GM19193 (cell line): ENCODE measurements around the gene DMBT1.

ENCODE experiments used
- POLR2A ChIP-seq: IDR thresholded peaks from 4 replicates; pipeline ENCODE4 v1.6.1; 2011; ENCODE audit not compliant: insufficient read depth, insufficient read length; ENCODE audit errors: extremely low read depth

Gene DMBT1

DNA sequence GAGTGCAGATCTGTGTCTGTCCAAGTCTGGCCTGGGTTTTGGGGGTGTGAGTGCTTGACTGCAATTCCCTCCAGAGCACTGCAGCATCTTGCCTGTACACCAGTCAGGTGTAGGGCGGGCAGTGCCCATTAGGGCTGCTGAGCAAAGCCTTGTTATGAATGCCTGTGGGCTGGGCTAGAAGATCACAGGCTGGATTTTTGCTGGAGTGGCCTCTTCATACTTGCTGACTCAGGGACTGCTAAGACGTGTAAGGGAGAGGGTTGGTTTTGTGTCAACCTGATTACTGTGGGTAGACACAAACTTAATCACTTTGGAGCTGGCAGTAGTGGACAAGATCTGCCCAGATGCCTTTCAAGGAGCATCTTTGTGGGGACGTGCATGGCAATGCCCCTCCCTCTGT is 29.6 kb downstream of the DMBT1 start:
- no peak for TF ChIP-seq POLR2A

DNA sequence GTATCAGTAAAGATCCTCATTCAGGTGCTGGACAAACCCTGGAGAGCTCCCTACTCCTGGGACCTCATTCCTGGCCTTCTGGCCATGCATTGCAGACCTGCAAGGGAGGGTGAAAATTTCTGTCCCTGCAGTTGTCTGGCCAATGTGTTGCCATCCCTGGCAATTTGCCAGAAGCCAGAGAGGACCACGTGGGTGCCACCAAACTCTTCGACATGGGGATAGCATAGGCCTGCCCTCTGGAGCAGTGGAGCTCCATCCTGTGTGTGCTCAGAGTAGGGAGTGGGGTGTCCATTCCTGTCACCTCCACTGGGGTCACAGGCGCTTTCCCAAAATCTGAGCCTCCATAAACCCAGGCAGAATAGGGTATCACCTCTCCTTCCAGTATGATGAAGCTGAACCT is 31.2 kb downstream of the DMBT1 start:
- no peak for TF ChIP-seq POLR2A

DNA sequence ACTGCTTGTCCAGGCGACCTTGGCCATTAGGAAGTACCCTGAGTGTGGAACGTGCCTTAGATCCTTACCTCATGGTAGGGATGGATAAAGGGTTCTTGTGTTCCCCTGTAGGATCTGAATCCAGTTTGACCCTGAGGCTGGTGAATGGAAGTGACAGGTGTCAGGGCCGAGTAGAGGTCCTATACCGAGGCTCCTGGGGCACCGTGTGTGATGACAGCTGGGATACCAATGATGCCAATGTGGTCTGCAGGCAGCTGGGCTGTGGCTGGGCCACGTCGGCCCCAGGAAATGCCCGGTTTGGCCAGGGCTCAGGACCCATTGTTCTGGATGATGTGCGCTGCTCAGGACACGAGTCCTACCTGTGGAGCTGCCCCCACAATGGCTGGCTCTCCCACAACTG is 31.6 kb downstream of the DMBT1 start:
- TF ChIP-seq POLR2A, result no peak

DNA sequence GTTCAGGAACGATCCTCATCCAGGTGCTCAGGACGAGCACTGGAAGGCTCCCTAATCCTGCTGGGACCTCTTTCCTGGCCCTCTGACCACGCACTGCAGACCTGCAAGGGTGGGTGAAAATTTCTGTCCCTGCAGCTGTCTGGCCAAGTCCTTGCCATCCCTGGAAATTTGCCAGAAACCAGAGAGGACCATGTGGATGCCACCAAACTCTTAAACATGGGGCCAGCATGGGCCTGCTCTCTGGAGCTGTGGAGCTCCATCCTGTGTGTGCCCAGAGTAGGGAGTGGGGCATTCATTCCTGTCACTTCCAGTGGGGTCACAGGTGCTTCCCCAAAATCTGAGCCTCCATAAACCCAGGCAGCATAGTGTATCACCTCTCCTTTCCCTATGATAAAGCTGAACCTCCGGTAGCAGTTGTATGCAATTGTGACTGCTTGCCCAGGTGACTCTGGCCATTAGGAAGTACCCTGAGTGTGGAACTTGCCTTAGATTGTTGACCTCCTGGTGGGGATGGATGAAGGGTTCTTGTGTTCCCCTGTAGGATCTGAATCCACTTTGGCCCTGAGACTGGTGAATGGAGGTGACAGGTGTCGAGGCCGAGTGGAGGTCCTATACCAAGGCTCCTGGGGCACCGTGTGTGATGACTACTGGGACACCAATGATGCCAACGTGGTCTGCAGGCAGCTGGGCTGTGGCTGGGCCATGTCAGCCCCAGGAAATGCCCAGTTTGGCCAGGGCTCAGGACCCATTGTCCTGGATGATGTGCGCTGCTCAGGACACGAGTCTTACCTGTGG is 57.1 kb downstream of the DMBT1 start:
- TF ChIP-seq POLR2A, result no peak

DNA sequence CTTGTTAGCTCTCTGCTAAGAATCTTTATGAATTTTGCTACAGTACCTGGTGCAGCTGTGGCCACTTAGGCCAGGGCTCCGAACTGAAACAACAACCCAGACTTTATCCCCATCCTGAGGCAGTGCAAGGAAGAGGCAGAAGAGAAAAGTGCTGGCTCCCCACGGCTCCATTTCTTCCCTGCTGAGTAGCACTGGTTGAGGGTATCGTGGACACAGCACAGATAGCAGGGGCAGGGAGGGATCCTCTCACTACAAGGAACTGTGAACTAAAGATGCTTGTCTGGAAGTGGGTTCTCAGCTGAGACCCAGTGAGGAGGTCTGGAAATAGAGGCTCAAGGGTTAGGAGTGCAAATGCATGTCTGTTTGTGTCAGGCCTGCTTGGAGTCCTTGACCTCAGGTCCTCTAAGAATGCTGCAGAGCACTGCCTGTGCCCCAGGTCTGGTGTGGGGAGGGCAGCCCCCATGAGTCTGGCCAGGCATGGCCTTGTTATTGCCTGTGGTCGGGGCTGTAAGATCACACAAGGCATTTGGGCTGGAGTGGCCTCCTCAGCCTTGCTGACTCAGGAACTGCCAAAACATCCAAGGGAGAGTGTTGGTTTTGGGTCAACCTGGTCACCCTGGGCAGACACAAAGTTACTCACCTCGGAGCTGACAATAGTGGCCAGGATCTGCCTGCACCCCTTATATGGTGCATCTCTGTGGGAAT is 58.1 kb downstream of the DMBT1 start:
- no peak for TF ChIP-seq POLR2A

DNA sequence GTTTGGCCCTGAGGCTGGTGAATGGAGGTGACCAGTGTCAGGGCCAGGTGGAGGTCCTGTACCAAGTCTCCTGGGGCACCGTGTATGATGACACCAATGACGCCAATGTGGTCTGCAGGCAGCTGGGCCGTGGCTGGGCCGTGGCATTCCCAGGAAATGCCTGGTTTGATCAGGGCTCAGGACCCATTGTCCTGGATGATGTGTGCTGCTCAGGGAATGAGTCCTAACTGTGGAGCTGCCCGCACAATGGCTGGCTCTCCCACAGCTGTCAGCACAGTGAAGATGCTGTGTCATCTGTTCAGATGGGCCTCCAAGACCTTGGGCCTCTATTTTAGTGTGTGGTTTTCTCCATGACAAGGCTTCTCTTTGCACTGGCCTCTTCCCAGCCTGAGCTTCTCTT is 64.0 kb downstream of the DMBT1 start:
- TF ChIP-seq POLR2A, result no peak

DNA sequence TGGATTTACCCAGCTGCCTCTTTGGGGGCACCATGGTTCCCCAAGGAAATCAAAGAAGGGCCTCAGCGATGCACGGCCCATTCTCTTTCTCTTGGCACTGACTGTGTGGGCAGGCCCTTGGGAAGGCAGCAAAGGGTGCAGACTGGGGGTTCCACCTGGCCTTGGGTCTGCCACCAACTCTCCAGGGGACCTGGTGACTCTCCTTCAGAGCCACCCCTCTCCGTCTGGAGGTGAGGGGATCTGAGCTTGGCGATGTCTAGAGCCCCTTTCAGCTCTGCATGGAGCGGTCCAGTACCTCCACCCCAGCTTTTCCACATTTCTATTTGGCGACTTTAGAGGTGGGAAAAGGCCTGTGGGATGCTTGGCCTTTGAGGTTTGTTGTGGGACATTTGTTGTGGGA is 70.0 kb downstream of the DMBT1 start:
- no peak for TF ChIP-seq POLR2A

DNA sequence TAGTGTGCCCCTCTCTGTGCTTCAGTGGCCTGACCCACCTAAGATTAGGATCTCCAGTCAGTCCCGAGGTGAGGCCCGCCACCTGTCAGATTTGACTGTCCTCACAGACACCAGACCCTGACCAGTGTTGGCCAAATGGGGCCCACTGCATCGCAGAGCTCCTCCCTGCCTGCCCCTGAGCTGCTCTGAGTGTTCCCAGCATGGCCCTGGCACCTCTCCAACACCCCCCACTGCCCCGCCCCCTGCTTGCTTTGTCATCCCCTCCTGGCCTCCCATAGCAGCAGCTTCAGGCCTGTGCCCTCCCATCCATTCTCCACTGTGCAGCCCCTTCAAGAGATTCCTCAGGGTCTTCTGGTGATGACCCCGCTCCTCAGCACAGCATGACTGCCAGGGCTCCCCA is 71.5 kb downstream of the DMBT1 start:
- no peak for TF ChIP-seq POLR2A

DNA sequence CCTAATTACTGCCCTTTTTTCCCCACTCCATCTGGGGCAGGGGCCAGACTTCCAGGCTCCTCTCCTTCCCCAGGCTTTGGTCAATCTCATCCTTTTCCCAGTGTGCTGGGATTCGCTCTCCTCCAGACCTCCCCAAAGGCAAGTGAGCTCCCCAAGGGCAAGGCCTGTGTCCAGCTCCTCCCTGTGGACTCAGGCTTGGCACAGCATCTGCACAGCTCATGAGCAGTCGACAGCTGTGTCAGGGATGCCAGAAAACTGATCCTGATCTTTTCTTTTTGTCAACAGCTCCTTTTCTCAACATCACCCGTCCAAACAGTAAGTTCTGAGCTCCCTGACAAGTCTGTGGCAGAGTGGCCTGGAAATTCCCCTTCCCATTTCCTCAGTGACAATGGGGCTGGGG is 72.0 kb downstream of the DMBT1 start:
- no peak for TF ChIP-seq POLR2A

DNA sequence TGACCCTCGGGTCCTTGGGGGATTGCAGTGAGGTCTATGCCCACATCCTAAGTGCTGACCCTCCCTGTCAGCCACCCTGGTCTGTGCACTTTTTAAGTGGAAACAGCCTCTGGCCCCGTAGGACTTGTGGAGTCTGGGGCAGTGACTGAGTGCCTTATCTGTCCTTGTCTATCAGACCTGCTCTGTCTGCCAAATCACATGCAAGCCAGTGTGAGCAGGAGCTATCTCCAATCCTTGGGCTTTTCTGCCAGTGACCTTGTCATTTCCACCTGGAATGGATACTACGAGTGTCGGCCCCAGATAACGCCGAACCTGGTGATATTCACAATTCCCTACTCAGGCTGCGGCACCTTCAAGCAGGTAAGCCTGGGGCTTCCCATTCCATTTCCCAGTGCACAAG is 76.4 kb downstream of the DMBT1 start:
- TF ChIP-seq POLR2A, result no peak

DNA sequence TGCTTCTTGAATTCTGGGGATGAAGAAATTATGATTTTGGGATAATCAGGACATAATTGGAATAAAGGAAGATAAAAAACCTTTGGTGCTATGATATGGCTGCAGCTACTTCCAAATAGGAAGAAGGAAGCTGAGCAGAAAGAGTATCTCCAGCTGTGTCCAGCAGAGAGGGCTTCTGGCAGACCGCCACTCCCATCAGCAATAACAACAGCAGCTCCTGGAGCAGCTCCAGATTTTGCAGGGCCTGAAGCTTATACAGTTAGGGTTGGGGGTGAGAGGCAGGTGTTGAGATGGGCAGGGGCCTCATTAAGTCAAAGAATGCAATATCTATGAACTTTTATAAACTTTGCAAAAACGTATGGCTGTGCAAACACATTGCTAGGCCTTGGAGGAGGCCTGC is 76.8 kb downstream of the DMBT1 start:
- TF ChIP-seq POLR2A, result no peak

DNA sequence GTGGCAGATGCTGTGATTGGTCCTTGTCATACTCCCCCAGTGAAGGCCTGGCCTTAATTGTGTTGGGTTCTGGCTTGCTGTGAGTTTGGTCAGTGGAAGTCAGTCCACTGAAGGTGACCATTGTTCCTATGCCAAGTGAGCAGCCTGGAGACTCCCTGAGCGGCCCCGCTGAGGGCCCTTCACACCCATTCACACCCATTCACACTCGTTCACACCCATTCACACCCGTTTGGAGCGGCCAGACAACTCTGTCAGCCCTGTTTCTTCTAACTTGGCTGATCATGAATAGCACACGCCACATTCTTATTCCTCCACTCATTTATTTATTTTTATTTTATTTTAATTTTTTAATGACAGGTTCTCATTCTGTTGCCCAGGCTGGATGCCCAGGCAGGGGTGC is 77.6 kb downstream of the DMBT1 start:
- TF ChIP-seq POLR2A, result no peak

DNA sequence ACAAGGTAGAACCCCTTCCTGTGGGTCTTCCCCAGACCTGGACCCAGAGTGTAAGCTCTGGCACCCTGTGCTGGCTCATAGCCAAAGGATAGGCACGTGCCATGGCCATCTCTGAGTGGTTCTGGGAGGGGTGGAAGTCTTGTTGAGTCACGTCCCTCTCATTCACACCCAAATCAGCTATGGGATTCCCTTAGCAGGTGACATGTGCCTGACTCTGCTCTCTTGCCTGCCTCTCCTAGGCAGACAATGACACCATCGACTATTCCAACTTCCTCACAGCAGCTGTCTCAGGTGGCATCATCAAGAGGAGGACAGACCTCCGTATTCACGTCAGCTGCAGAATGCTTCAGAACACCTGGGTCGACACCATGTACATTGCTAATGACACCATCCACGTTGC is 79.2 kb downstream of the DMBT1 start:
- TF ChIP-seq POLR2A, result no peak

DNA sequence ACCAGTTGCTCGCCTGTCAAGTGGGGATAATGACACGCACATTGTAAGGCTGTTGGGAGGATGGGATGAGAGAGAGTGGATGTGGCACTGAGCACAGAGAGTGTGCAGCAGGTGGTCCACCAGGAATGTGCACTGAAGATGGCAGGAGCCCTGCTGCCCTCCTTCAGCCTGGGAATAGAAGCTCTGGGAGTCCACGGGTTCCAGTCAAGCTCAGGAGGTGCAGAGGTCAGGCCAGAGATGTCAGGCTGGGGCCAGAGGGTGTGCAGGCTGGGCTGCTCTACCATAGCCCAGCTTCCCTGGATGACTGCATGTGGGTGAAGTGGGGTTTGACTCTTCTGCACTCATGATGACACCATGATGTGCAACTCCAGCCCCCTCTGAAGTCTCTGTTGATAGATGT is 80.4 kb downstream of the DMBT1 start:
- TF ChIP-seq POLR2A, result no peak

DNA sequence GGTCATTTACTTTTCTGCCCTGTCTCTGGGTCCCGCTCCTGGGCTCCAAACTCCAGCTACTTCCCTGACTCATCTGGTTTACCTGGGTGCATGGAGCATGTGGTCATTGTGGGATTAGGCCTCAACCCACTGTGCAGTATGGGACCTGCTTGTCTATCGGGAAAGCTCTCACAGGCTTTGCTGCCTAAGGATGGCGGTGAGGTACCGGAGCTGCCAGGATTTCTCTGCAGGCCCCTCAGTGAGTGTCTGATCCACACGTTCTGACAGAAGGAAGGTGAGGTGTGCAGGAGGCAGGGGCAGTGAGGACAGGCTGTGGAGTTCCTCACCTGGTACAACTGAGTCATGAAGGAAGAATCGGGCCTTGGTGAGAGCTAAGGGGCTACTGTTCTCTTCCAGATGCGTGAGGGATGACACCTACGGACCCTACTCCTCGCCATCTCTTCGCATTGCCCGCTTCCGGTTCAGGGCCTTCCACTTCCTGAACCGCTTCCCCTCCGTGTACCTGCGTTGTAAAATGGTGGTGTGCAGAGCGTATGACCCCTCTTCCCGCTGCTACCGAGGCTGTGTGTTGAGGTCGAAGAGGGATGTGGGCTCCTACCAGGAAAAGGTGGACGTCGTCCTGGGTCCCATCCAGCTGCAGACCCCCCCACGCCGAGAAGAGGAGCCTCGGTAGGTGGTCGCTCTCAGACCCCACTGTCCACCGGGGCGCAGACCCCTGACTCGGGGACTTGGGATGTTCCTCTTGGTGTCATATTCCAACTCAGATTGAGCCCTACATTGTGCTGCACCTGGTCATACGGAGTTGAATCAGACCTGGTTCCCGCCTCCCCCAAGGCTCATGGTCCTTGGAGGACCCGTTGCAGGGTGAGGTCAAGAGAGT is 82.4 kb downstream of the DMBT1 start:
- TF ChIP-seq POLR2A, result no peak

DNA sequence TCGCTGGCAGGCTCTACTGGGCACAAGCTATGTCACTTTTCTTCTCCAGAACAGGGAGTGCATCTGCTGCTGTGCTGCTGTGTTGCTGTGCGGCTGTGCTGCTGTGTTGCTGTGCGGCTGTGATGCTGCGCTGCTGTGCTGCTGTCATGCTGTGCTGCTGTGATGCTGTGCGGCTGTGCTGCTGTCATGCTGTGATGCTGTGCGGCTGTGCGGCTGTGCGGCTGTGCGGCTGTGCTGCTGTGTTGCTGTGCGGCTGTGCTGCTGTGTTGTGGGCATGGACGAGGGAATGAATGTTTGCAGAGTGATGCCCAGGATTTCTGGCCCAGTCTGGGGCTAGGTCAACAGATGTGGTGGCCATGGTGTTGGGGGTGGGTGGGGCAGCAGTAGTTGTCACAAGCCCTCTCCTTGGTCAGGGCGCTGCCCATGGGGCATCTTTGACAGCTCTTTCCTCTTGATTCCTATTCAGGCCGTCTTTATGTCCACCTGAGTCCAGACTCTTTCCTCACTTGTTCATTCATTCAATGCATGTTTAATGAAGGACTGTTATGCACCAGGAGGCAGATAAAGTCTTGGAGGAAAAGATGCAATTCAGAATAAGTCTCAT is 83.5 kb downstream of the DMBT1 start:
- TF ChIP-seq POLR2A, result no peak
